D721Med (cell line): Measurements from ENCODE around the gene PCDHGB5.
"Not testable (repeated sequence)": the region's sequence is repeated elsewhere in the genome, so short reads cannot be mapped to it uniquely, and the experiment has no call there.

Experiments
- DNase-seq: peaks from one replicate; pipeline ENCODE4 v3.0.0; 2011; ENCODE audit warnings: low spot score; ENCODE audit not compliant: insufficient read length
- FAIRE-seq: peaks from 2 replicates; lab custom pipeline; 2011; peaks lifted over from hg19 to GRCh38; lab: Jason Lieb, UNC
- TF ChIP-seq, protein P1 (sequence below): IDR thresholded peaks from 2 replicates; pipeline ENCODE4 v1.5.1; 2012; ENCODE audit warnings: mild to moderate bottlenecking, control low read depth; ENCODE audit not compliant: insufficient read depth; ENCODE audit errors: missing control alignments

PCDHGB5 gene

DNA sequence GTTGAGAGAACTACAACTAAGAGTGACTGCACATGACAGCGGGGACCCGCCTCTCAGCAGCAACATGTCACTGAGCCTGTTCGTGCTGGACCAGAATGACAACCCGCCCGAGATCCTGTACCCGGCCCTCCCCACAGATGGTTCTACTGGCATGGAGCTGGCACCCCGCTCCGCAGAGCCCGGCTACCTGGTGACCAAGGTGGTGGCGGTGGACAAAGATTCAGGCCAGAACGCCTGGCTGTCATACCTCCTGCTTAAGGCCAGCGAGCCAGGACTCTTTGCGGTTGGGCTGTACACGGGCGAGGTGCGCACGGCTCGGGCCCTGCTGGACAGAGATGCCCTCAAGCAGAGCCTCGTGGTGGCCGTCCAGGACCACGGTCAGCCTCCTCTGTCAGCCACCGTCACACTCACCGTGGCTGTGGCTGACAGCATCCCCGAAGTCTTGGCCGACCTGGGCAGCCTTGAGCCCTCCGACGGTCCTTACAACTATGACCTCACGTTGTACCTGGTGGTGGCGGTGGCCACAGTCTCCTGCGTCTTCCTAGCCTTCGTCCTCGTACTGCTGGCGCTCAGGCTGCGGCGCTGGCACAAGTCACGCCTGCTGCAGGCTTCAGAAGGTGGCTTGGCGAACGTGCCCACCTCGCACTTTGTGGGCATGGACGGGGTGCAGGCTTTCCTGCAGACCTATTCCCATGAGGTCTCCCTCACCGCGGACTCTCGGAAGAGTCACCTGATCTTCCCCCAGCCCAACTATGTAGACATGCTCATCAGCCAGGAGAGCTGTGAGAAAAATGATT, 13.1 kb upstream of the PCDHGB5 start:
- FAIRE-seq (no peak), DNase-seq (no peak)
- TF ChIP-seq, protein P1, sequence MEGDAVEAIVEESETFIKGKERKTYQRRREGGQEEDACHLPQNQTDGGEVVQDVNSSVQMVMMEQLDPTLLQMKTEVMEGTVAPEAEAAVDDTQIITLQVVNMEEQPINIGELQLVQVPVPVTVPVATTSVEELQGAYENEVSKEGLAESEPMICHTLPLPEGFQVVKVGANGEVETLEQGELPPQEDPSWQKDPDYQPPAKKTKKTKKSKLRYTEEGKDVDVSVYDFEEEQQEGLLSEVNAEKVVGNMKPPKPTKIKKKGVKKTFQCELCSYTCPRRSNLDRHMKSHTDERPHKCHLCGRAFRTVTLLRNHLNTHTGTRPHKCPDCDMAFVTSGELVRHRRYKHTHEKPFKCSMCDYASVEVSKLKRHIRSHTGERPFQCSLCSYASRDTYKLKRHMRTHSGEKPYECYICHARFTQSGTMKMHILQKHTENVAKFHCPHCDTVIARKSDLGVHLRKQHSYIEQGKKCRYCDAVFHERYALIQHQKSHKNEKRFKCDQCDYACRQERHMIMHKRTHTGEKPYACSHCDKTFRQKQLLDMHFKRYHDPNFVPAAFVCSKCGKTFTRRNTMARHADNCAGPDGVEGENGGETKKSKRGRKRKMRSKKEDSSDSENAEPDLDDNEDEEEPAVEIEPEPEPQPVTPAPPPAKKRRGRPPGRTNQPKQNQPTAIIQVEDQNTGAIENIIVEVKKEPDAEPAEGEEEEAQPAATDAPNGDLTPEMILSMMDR: no peak

DNA sequence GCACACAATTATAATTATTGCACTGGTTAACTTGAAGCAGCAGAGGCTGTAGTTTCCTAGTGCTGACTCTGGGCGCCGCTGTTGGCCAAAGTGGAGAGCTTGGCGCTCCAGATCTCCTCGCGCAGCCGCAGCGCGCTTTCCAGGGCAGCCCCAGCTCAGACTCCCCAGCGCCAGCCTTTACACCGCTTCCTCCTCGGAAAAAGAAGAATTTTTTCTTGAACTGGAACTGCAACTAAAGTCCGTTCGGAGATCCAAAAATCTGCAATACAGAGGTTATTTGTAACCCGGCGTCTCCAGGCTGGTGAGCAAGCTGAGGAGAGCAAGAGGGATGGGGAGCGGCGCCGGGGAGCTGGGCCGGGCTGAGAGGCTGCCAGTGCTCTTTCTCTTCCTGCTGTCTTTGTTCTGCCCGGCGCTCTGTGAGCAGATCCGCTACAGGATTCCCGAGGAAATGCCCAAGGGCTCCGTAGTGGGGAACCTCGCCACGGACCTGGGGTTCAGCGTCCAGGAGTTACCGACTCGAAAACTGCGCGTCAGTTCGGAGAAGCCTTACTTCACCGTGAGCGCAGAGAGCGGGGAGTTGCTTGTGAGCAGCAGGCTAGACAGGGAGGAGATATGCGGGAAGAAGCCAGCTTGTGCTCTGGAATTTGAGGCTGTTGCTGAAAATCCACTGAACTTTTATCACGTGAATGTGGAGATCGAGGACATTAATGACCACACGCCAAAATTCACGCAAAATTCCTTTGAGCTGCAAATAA, 10.0 kb upstream of the PCDHGB5 start, which contains the start of gene PCDHGB4:
Gene PCDHGB4 (plus strand): TSS at position 142 of the 755 bp plus-strand sequence. CDS start 187 bp downstream, at position 329.
- not testable (repeated sequence) for FAIRE-seq, DNase-seq

DNA sequence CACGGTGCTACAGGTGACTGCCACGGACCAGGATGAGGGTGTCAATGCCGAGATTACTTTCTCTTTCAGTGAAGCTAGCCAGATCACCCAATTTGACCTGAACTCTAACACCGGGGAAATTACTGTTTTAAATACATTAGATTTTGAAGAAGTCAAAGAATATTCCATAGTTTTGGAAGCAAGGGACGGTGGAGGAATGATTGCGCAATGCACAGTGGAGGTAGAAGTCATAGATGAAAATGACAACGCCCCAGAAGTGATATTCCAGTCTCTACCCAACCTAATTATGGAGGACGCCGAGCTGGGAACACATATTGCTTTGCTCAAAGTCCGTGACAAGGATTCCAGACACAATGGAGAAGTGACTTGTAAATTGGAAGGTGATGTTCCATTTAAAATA, 9.1 kb upstream of the PCDHGB5 start:
- no peak for DNase-seq
- TF ChIP-seq, protein P1: no peak
- no peak for FAIRE-seq

DNA sequence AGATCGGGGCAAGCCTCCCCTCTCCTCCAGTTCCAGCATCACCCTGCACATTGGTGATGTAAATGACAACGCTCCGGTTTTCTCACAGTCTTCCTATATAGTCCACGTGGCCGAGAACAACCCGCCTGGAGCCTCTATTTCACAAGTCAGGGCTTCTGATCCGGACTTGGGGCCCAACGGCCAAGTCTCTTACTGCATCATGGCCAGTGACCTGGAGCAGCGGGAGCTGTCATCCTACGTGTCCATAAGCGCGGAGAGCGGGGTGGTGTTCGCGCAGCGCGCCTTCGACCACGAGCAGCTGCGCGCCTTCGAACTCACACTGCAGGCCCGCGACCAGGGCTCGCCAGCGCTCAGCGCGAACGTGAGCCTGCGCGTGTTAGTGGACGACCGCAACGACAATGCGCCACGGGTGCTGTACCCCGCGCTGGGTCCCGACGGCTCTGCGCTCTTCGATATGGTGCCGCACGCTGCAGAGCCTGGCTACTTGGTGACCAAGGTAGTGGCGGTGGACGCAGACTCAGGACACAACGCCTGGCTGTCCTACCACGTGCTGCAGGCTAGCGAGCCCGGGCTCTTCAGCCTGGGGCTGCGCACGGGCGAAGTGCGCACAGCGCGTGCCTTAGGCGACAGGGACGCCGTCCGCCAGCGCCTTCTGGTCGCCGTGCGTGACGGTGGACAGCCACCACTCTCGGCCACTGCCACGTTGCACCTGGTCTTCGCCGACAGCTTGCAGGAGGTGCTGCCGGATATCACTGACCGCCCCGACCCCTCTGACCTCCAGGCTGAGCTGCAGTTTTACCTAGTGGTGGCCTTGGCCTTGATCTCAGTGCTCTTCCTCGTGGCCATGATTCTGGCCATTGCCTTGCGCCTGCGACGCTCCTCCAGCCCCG, 8.3 kb upstream of the PCDHGB5 start:
- TF ChIP-seq, protein P1: no peak
- no peak for DNase-seq
- FAIRE-seq: no peak

DNA sequence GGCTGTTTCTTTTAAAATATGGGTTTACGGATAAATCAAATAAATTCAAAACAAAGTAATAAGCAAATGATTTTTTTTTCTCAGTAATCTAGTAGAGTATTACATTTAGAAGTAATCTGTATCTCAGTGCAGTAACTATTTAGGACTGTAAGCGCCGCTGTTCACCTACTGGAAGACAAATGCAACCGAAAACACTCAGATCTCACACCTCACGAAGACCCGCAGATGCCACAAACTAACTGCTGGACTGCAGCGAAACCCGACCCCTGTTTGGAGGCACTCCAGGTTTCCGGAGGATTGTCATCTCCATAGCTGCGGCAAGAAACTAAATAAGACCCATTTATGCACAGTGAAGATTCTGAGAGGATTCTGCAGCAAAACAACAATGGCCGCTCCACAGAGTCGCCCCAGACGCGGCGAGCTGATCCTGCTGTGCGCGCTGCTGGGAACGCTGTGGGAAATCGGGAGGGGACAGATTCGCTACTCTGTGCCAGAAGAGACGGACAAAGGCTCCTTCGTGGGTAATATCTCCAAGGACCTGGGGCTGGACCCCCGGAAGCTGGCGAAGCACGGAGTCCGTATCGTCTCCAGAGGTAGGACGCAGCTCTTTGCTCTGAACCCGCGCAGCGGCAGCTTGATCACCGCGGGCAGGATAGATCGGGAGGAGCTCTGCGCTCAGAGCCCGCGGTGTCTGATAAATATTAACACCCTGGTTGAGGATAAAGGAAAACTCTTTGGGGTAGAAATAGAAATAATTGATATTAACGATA, 5.1 kb upstream of the PCDHGB5 start, which contains the start of gene PCDHGA8:
Gene PCDHGA8 (plus strand): TSS at position 205 of the 770 bp plus-strand sequence. CDS start 181 bp downstream, at position 386.
- FAIRE-seq (no peak), DNase-seq (no peak)
- TF ChIP-seq, protein P1: no peak

DNA sequence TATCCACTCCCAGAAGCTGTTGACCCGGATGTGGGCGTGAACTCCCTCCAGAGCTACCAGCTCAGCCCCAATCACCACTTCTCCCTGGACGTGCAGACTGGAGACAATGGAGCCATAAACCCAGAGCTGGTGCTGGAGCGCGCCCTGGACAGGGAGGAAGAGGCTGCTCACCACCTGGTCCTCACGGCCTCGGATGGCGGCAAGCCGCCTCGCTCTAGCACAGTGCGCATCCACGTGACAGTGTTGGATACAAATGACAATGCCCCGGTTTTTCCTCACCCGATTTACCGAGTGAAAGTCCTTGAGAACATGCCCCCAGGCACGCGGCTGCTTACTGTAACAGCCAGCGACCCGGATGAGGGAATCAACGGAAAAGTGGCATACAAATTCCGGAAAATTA, 4.5 kb upstream of the PCDHGB5 start:
- TF ChIP-seq, protein P1: no peak
- no peak for DNase-seq
- FAIRE-seq: no peak

DNA sequence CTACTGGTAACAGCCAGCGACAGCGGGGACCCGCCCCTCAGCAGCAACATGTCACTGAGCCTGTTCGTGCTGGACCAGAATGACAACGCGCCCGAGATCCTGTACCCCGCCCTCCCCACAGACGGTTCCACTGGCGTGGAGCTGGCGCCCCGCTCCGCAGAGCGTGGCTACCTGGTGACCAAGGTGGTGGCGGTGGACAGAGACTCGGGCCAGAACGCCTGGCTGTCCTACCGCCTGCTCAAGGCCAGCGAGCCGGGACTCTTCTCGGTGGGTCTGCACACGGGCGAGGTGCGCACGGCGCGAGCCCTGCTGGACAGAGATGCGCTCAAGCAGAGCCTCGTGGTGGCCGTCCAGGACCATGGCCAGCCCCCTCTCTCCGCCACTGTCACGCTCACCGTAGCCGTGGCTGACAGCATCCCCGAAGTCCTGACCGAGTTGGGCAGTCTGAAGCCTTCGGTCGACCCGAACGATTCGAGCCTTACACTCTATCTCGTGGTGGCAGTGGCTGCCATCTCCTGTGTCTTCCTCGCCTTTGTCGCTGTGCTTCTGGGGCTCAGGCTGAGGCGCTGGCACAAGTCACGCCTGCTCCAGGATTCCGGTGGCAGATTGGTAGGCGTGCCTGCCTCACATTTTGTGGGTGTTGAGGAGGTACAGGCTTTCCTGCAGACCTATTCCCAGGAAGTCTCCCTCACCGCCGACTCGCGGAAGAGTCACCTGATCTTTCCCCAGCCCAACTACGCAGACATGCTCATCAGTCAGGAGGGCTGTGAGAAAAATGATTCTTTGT, 3.2 kb upstream of the PCDHGB5 start:
- FAIRE-seq: not testable (repeated sequence)

More for the DNA sequence above, 3.2 kb upstream of the PCDHGB5 start:
- DNase-seq: not testable (repeated sequence)
